GM18951 (cell line): ENCODE data around the gene ETV6.

Source experiments
- POLR2A ChIP-seq: IDR thresholded peaks from 4 replicates; pipeline ENCODE4 v1.6.1; 2011; ENCODE audit warnings: mild to moderate bottlenecking; ENCODE audit not compliant: insufficient read length, insufficient read depth; ENCODE audit errors: extremely low read depth
- in situ Hi-C: fragments of 300-500 bp; cut with MboI; formaldehyde crosslinking; loops from one replicate; pipeline ENCODE4 v1.12.0; 2022; ENCODE audit warnings: low sequenced_read_pairs, mixed read lengths, inconsistent platforms; ENCODE audit not compliant: unreplicated experiment

ETV6 gene

DNA sequence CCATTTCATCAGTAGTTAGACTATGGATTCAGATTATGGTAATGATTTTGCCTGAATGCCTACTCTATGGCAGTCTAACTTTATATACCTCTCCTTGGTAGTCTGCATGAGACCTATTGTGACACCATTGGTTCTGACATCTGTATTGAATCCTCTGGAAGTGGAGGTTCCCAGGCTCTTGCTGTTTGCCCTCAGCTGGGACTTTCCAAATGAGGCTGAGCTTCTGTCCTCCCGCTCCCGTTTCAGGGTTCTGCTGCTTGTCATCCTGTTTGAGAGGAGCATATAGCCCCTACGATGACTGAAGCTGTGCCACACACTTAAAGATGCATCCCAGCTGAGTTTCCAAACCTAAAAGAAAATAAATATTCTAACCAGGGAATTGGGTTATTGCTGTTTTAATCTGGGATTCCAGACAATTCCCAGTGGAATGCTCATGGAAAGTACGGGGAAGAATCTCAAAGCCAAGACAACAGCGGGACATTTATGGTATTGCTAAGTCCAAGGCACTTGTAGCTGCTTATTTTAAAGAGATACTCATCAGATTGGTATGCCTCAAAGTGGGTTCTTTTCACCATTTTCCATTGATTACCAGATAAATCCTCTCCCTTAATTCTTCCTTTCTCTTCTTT lies 105.9 kb downstream of the ETV6 start:
- TF ChIP-seq POLR2A = no peak
- in situ Hi-C loops = no loop called here

DNA sequence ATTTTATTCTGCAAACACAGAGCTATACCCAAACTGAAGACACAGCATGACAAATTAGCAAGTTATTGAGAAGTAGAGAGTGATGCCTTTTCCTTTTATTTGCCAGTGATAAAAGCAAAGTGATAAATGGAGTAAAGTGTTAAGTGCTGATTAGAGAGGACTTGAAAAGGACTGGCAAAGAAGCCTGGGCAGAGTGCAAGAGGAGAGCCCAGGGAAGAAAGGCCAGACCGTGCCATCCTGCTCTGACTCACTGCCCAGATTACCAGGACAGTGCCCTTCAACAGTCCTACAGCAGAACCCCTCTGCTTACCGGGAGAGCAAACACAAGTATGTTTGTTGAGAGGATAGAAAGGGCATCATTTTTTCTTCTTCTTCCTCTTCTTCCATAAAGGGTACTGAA lies 106.5 kb downstream of the ETV6 start:
- no peak for TF ChIP-seq POLR2A
- in situ Hi-C loops = no loop called here

DNA sequence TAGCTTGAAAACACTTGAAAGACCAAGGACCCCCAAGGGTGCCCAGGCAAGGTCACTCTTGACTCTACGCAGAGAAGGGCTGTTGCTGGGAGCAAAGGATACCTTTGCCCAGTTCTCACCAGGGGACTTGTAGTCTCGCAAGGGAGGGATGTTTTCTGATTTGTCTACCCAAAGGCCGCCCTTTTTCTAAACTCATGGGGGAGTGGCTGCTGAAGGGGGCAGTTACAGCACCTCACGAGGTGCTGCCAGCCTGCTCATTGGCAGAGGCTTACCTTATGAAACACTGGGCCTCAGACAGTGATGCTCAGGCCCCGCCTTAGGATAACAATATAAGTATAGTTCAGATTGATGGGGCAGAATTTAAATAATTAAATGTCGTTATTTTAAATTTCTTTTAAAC lies 107.0 kb downstream of the ETV6 start:
- TF ChIP-seq POLR2A = no peak
- in situ Hi-C loops = no loop called here

DNA sequence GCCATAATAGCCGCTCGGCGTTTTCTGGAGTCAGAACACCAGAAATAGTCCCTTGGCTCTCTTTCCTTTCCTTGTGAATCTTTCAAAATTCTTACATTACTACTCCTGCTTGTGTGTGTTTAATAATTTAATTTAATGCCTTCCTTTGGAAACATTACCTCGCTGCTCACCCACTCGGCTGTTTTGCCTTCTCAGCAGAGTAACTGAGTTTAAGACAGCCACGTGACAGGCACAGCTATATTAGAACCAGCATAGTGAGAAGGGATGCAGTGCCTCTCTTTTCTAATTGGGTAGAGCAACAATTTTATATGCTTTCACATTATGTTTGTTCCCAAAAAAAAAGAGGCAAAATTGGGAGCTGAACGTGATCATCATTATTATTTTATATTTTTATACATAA lies 107.6 kb downstream of the ETV6 start:
- no peak for TF ChIP-seq POLR2A
- in situ Hi-C loops = no loop called here

DNA sequence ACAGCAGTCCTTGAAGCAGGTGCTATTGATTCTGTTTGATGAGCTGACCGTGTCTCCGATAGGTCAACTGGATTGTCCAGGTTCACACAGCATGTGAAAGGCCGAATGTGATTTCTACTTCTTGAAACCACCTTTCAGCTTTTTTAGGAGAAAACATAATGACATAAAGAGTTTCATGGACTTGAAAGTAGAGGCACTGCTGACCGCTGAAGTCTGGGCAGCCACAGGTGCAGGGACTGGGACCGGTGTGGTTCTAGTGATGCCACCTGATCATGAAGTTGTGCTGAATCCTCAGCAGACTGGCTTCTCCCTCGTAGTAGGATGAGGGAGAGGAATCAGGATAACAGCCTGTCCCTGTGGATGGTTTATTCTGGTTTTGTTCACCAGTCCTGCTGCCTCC lies 108.1 kb downstream of the ETV6 start:
- in situ Hi-C loops = no loop called here
- TF ChIP-seq POLR2A = no peak

- TF ChIP-seq POLR2A = no peak
These were observed 108.6 kb downstream of the ETV6 start for GRCh38 chr12:11758087-11758486.

DNA sequence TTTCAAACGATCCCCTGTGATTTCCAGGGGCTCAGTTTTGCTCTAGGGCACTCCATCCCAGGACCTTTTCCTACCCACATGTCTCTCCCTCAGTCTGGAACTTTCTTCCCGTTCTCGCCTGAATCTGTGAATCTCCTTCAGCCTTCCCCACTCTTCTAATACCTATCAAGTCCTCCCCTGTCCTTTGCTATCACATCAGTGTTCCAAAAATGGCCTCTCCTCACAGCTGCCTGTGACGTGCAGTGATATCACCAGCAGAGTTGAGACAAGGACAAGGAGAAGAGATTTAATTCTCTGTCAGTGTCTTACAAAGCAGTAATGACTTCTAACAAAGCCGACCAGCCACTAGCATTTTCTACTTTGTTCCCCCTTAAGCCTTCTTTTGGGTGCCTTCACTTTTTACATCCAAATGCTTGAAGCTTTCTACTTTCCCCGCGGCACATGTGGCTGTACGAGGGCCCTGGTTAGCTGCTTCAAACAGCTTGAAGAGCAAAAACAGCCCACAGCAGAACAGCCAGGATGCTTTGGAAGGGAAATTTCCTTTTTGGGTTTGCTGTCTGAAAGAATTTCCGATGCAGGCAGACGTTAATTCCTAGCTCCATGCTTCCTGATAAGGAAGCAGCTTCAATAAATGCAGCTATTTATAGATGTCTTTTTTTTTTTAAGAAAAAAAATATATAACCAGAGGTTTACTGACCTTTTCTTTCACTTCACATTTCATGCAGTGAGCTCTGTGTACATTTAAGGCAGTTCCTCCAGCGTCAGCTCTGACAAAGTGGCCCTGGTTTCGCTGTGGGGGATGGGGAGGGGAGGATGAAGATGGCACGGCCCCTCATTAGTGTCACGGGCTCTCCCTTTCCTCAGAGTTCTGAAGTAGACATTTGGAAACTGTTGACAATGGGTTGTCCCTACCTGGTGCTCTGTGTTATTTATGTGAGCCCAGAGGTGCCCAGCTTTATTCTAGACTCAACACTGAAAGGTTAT lies 109.3 kb downstream of the ETV6 start:
- in situ Hi-C loops = no loop called here
- TF ChIP-seq POLR2A = peak; percentile 27

More at GRCh38 chr12:11758087-11758486, 108.6 kb downstream of the ETV6 start:
- in situ Hi-C loops = no loop called here

GRCh38 chr12:11759494-11759878 lies 110.0 kb downstream of the ETV6 start:
- in situ Hi-C loops = no loop called here

GRCh38 chr12:11759899-11760298 lies 110.4 kb downstream of the ETV6 start:
- no peak for TF ChIP-seq POLR2A
- in situ Hi-C loops = no loop called here

More at GRCh38 chr12:11759494-11759878, 110.0 kb downstream of the ETV6 start:
- no peak for TF ChIP-seq POLR2A

DNA sequence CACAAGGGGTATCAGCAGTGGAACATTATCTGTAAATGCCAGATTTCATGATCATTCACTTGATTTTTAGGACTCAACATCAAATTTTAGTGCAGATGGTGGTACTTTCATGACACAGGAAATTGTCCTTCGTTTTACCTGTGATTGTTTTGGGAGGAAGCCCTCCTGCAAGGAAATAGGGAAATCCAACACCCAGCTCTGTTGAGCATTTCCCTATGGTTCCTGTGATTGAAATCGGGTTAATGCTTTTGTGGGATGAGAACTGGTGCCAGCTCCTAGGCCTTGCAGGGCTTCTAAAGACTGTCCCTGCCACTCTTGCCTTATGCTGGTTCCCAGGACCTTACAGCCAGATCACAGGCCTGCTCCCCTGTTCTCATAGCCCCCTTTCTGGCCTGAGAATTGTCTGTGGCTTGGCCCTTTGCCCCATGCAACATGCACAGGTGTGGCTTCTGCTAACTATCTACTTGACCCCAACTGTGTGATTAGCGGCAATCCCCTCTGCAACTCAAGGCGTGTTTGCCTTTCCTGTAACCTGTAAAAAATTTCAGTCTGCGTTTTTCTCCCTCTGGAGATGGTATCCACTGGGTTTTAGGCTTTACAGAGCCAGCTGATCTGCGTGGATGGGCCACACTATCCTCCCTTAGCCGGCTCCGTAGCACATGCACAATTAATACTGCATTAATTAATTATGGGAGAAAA lies 112.5 kb downstream of the ETV6 start:
- peak; percentile 37 for TF ChIP-seq POLR2A
- in situ Hi-C loops = no loop called here

- no peak for TF ChIP-seq POLR2A
- in situ Hi-C loops = no loop called here
These were observed 113.4 kb downstream of the ETV6 start for GRCh38 chr12:11762723-11763326.

- in situ Hi-C loops = no loop called here
- no peak for TF ChIP-seq POLR2A
These were observed 114.5 kb downstream of the ETV6 start for GRCh38 chr12:11763760-11764520.
